GM12891 (cell line): ENCODE data around the gene FAM83E.

ENCODE experiments used
- PAX5 ChIP-seq: IDR thresholded peaks from 2 replicates; pipeline ENCODE4 v1.6.1; 2011; ENCODE audit warnings: low read length, moderate library complexity, mild to moderate bottlenecking; ENCODE audit not compliant: insufficient read depth, severe bottlenecking
- POLR2A ChIP-seq: IDR thresholded peaks from 2 replicates; pipeline ENCODE4 v1.6.1; 2011; ENCODE audit warnings: low read depth, low read length, control low read depth
- POLR2AphosphoS5 ChIP-seq: IDR thresholded peaks from 2 replicates; pipeline ENCODE4 v1.6.1; 2011; ENCODE audit warnings: low read depth, low read length, control low read depth
- POU2F2 ChIP-seq: IDR thresholded peaks from 2 replicates; pipeline ENCODE4 v1.6.1; 2011; ENCODE audit warnings: low read depth, mild to moderate bottlenecking, control low read depth, low read length, moderate library complexity
- TAF1 ChIP-seq: IDR thresholded peaks from 2 replicates; pipeline ENCODE4 v1.6.1; 2011; ENCODE audit warnings: low read depth, low read length, control low read depth

DNA sequence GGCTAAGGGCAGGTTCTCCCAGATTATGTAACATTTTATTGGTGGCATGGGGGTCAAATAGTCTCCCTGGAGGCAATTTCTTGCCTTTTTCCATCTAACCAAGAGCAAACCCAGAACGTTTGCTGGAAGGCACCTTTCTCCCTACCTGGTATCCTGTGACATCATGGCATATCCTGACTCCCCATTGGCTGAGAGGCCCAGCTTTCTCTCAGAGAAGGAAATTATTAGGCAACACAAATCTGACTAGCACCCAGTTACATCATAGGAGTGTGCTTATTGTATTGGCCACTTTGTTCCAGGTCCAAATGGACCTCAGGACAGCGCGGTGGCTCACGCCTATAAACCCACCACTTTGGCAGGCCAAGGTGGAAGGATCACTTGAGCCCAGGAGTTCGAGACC, 44.9 kb upstream of the FAM83E start:
- TF ChIP-seq POLR2A = no peak
- TF ChIP-seq POU2F2 = no peak
- TF ChIP-seq POLR2AphosphoS5 = no peak
- no peak for TF ChIP-seq TAF1
- TF ChIP-seq PAX5 = no peak
